Ectodermal cell (in vitro differentiated cells): ENCODE results near the gene TIAM2.
"Not testable (repeated sequence)": the region's sequence is repeated elsewhere in the genome, so short reads cannot be mapped to it uniquely, and the experiment has no call there.

Experiments
- H3K27ac ChIP-seq: 2 replicates; pipeline ENCODE4 v1.7.0; 2013; ENCODE audit warnings: mild to moderate bottlenecking, low read depth, low read length; ENCODE audit not compliant: insufficient read depth, poor library complexity, severe bottlenecking
- H3K27me3 ChIP-seq: 2 replicates; pipeline ENCODE4 v1.7.0; 2013; ENCODE audit warnings: mild to moderate bottlenecking, low read length; ENCODE audit not compliant: insufficient read depth, control insufficient read depth, poor library complexity, severe bottlenecking
- H3K36me3 ChIP-seq: one replicate; pipeline ENCODE4 v1.7.0; 2013; ENCODE audit warnings: low read length; ENCODE audit not compliant: control insufficient read depth, insufficient read depth
- H3K4me1 ChIP-seq: one replicate; pipeline ENCODE4 v1.7.0; 2013; ENCODE audit warnings: low read length; ENCODE audit not compliant: control insufficient read depth, insufficient read depth
- H3K4me3 ChIP-seq: 2 replicates; pipeline ENCODE4 v1.7.0; 2013; ENCODE audit warnings: low read depth, low read length, control low read depth; ENCODE audit not compliant: insufficient read depth
- H3K9me3 ChIP-seq: 2 replicates; pipeline ENCODE4 v1.7.0; 2013; ENCODE audit warnings: mild to moderate bottlenecking, low read length, moderate library complexity; ENCODE audit not compliant: control insufficient read depth
- WGBS, 2 experiments: methylation state at CpG; one replicate each; pipeline ENCODE4 v1.1.7; 2013; ENCODE audit warnings: missing lambda C conversion rate in 2 of 2; 5-methylcytosine and 5-hydroxymethylcytosine counted together

TIAM2 gene

DNA sequence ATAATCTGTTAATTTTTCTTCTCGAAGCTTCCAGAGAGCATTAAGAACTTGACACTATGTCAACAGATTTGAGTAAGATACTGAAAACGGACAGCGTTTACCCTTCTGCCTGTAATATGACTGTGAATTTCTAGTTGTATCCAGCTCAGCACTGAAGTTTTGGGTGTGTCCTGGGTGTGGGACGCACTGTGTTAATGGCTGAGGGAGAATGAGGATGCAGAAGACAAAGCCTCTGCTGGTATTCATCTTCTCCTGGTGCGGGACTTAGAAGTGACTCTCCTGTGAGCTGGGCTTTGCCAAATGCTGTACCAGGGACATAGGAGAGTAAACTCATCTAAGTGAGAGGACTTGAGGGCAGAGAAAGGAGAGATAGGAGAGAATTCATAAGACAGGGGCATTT lies 178.4 kb downstream of the TIAM2 start:
- 97 to 99% methylated on average over 5 of the region's 5 CpGs for WGBS, 2 experiments
- H3K27me3 ChIP-seq: no peaks in the 10 kb centered on the region
- H3K36me3 ChIP-seq: no peaks in the 10 kb centered on the region
- H3K4me3 ChIP-seq: no peak overlapping the region
- no peaks in the 10 kb centered on the region for H3K9me3 ChIP-seq
- no peak overlapping the region for H3K27ac ChIP-seq
- H3K4me1 ChIP-seq: peaks cover 6% of the 10 kb centered on the region

DNA sequence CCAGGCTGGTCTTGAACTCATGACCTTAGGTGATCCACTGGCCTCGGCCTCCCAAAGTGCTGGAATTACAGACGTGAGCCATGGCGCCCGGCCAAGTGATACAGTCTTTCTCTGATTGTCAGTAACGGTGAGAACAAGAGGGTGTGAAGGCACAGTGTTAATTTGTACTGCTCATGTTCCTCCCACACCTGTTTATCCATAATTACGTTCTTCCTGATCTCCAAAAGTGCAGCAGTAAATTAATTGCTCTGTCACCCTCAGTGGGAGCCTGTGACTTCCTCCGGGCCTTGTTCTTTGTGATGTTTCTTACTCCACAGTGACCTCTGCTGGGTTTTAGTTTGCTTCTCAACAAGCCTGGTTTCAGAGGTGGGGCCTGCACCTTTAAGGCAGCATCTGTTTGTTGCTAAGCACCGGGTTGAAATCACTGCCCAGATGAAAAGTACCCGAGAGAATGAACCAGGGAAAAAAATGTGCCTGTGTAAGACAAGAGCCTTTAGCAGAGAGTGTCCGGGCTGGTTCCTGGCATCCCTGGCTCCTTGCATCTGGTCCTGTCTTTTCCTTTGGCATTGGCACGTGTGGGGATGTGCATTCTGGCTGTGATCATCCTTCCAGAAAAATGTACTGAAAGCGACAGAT lies 179.6 kb downstream of the TIAM2 start:
- Histone ChIP-seq H3K4me3 (no peak overlapping the region), H3K9me3 (no peaks in the 10 kb centered on the region), H3K27ac (no peak overlapping the region), H3K27me3 (no peaks in the 10 kb centered on the region), H3K4me1 (peaks cover 6% of the 10 kb centered on the region), H3K36me3 (peaks cover 5% of the 10 kb centered on the region)
- WGBS, 2 experiments: 60 to 66% methylated on average over 12 of the region's 12 CpGs

DNA sequence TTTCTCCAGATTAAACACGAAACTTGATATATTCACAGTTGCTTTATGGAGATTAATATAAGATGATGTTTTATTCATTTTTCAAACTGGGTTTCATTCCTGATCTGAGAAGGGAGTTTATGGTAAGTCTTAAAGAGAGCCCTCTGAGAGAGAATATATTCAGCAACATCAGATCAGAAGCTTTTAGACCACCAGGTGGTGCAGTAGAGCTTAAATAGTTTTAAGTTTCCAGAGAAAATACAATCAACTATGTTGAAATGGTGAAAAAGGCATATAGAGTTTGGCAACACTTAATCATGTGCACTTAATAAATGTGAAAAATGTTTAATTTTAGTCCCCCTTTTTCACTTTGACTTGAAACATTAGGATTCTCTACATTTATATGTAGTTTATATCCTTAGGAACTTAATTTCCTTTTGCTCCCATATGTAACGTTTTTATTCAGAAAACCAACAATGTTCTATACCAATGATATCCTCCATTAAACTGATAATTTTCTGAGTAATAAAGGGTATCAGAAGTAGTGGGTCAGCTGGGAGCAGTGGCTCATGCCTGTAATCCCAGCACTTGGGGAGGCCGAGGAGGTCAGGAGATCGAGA lies 182.3 kb downstream of the TIAM2 start:
- no peaks in the 10 kb centered on the region for H3K27me3 ChIP-seq
- H3K27ac ChIP-seq: no peak overlapping the region
- no peak overlapping the region for H3K4me3 ChIP-seq
- WGBS, 2 experiments: 92 to 100% methylated on average over 2 to 3 of the region's 4 CpGs
- no peaks in the 10 kb centered on the region for H3K4me1 ChIP-seq
- no peaks in the 10 kb centered on the region for H3K9me3 ChIP-seq
- H3K36me3 ChIP-seq: peaks cover 13% of the 10 kb centered on the region

DNA sequence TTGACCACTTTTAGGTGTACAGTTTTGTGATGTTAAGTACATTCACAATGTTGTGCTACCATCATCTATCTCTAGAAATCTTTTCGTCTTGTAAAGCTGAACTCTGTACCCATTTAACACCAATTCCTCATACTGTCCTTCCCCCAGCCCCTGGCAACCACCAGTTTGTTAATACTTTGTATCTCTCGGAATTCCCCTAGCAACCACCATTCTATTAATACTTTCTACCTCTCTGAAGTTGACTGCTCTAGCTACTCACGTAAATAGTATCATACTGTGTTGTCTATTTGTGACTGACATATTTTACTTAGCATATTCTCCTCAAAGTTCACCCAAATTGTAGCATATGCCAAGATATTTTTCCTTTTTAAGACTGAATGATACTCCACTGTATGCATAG lies 186.4 kb downstream of the TIAM2 start:
- 98 to 99% methylated on average over 3 of the region's 3 CpGs for WGBS, 2 experiments
- Histone ChIP-seq H3K27ac (no peak overlapping the region), H3K9me3 (no peaks in the 10 kb centered on the region), H3K4me3 (no peak overlapping the region), H3K36me3 (peaks cover 16% of the 10 kb centered on the region), H3K27me3 (no peaks in the 10 kb centered on the region), H3K4me1 (peaks cover 4% of the 10 kb centered on the region)

DNA sequence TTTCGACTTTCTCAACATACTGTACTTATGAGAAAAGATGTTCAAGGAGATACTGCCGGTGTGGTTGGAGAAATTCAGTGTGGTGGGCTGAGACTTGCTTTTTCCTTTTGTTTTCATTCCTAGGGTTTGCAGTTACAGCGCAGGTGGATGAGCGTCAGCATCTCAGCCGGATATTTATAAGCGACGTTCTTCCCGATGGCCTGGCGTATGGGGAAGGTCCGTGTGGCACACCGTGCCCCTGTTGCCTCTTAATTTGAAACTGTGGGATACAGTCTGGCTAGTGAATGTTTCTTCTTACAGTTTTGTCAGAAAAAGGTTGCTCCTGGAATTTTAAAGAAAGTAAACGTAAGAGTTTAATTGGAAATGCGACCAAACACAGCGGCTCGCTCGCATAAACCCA lies 187.0 kb downstream of the TIAM2 start:
- Histone ChIP-seq H3K27me3 (no peaks in the 10 kb centered on the region), H3K36me3 (peaks cover 16% of the 10 kb centered on the region), H3K4me3 (no peak overlapping the region), H3K4me1 (peaks cover 4% of the 10 kb centered on the region), H3K9me3 (no peaks in the 10 kb centered on the region), H3K27ac (no peak overlapping the region)
- WGBS, 2 experiments: 94 to 96% methylated on average over 15 to 16 of the region's 16 CpGs

DNA sequence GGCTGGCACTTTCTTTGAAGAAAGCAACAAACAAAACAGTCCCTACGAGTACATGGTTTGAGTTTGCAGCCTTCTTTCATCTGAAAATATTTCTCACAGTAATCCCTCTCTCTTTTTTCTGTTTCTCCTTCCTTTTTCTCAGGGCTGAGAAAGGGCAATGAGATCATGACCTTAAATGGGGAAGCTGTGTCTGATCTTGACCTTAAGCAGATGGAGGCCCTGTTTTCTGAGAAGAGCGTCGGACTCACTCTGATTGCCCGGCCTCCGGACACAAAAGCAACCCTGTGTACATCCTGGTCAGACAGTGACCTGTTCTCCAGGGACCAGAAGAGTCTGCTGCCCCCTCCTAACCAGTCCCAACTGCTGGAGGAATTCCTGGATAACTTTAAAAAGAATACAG lies 188.0 kb downstream of the TIAM2 start:
- Histone ChIP-seq H3K27me3 (no peaks in the 10 kb centered on the region), H3K4me3 (no peak overlapping the region), H3K36me3 (peaks cover 16% of the 10 kb centered on the region), H3K9me3 (no peaks in the 10 kb centered on the region), H3K4me1 (peaks cover 4% of the 10 kb centered on the region), H3K27ac (no peak overlapping the region)
- WGBS, 2 experiments: 90 to 93% methylated on average over 5 of the region's 5 CpGs

DNA sequence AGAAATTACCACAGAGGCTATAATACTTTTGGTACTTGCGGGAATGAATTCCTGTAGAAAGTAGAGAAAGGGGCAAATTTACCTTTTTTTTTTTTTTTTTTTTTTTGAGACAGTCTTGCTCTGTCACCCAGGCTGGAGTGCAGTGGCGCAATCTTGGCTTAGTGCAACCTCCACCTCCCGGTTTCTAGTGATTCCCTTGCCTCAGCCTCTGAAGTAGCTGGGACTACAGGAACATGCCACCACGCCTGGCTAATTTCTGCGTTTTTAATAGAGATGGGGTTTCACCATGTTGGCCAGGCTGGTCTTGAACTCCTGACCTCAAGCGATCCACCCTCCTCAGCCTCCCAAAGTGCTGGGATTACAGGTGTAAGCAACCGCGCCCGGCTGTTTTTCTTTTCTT lies 189.9 kb downstream of the TIAM2 start:
- H3K27me3 ChIP-seq, H3K9me3 ChIP-seq, H3K4me3 ChIP-seq, H3K27ac ChIP-seq, H3K4me1 ChIP-seq, H3K36me3 ChIP-seq: not testable (repeated sequence)
- WGBS, 2 experiments: 92 to 96% methylated on average over 6 to 9 of the region's 9 CpGs

DNA sequence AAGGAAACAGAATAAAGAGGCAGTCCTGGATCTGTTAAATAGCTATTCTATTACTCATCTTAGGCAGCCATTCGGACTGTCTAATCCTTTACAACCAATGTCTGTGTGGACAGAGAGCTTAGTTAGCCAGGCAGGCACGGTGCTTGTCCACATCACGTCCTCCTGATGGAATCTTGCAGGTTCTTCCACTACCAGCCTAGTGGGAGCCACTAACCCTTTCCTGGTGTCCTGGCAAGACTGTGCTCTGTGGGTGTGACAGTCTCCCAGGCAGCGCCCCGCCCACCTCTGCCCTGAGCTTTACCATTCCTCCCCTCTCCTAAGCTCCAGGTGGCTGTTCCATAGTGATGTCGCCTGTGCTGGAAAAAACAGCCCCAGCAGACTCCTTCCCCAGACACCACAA lies 190.4 kb downstream of the TIAM2 start:
- Histone ChIP-seq H3K4me3 (no peak overlapping the region), H3K9me3 (no peaks in the 10 kb centered on the region), H3K4me1 (peaks cover 4% of the 10 kb centered on the region), H3K27ac (peak overlapping the region; percentile 41), H3K36me3 (peaks cover 8% of the 10 kb centered on the region), H3K27me3 (no peaks in the 10 kb centered on the region)
- 49 to 54% methylated on average over 6 of the region's 6 CpGs for WGBS, 2 experiments

DNA sequence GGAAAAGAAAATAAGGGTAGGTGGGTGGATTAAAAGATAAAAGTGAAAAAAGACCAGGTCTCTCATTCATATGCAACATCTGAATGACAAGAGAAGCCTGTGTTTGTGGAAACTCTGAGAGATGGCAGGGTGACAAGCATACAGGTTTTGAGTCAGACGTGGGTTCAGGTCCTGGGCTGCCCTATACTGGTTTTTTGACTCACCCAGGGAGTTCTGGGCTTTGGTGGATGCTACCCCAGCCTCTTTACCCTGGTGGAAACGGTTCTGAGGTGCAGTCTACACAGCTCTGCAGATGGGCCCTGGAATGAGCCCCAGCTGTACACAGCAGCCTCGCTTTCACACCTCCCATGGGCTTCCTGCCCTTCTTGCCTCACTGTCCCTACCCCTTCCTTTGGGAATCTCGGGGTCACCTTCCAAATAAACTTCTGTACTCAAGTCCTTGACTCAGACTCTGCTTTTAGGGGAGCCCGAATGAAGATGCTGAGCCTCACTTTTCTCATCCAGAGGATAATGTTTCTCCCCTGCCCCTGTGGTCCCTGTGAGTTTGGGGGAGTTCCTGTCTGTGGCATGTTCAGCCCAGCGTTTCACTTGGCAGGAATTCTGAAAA lies 191.0 kb downstream of the TIAM2 start:
- no peak overlapping the region for H3K4me3 ChIP-seq
- peaks cover 6% of the 10 kb centered on the region for H3K36me3 ChIP-seq
- peak overlapping the region; percentile 41 for H3K27ac ChIP-seq
- no peaks in the 10 kb centered on the region for H3K27me3 ChIP-seq
- 62 to 64% methylated on average over 6 of the region's 6 CpGs for WGBS, 2 experiments
- no peaks in the 10 kb centered on the region for H3K9me3 ChIP-seq
- H3K4me1 ChIP-seq: peaks cover 4% of the 10 kb centered on the region

DNA sequence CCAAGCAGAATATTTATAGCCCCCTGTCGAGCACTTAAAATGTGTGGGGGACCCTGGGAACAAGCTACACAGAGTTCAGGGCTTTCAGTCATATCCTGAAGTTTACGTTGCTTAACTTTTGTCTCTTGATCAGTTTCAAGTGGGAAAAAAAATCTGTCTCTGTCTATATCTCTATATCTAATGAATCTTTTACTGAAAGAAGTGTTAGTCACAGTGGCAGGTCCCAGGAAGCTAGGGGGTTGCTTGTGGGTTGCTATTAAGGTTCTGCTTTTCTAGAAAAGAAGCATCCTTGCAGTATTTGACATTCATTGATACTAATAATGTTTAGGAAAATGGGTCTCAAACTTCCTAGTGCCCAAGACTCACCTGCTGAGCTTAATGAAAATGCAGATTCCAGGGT lies 192.0 kb downstream of the TIAM2 start:
- Histone ChIP-seq H3K27ac (no peak overlapping the region), H3K4me1 (peaks cover 4% of the 10 kb centered on the region), H3K9me3 (no peaks in the 10 kb centered on the region), H3K27me3 (no peaks in the 10 kb centered on the region), H3K36me3 (peaks cover 7% of the 10 kb centered on the region), H3K4me3 (no peak overlapping the region)
- WGBS, 2 experiments: 89 to 90% methylated on average over 2 of the region's 2 CpGs
